Activated naive CD4-positive, alpha-beta T cell treated with anti-CD3 and anti-CD28 coated beads for 36 hours (primary cell): ENCODE results near the gene DUSP15. TPM values are rescaled to one million over a fixed set of nuclear protein-coding genes. Genes with fewer than 3 reads are reported as not detected.
"Not testable (repeated sequence)": the region's sequence is repeated elsewhere in the genome, so short reads cannot be mapped to it uniquely, and the experiment has no call there.

Source experiments
- CTCF ChIA-PET: fragments of 350-600 bp; sonication (Branson Sonifier 250); formaldehyde crosslinking; loops from one replicate; lab custom pipeline; 2021; ENCODE audit warnings: antibody characterized with exemption; lab: Charles Lee
- DNase-seq: peaks from one replicate; pipeline ENCODE4 v3.0.0-alpha.2; 2020
- H3K27ac Mint-ChIP-seq: one replicate; pipeline ENCODE4 v1.8.0; 2021; ENCODE audit warnings: mild to moderate bottlenecking, mixed read lengths
- H3K27me3 Mint-ChIP-seq: one replicate; pipeline ENCODE4 v1.8.0; 2021; ENCODE audit warnings: low read depth, mixed read lengths
- H3K36me3 Mint-ChIP-seq: one replicate; pipeline ENCODE4 v1.8.0; 2021; ENCODE audit warnings: low read depth, mixed read lengths
- H3K4me1 Mint-ChIP-seq: one replicate; pipeline ENCODE4 v1.8.0; 2021; ENCODE audit warnings: low read depth, mixed read lengths
- H3K4me3 Mint-ChIP-seq: one replicate; pipeline ENCODE4 v1.8.0; 2021; ENCODE audit warnings: mild to moderate bottlenecking, moderate library complexity, mixed read lengths
- H3K9me3 Mint-ChIP-seq: one replicate; pipeline ENCODE4 v1.8.0; 2021; ENCODE audit warnings: mixed read lengths
- intact Hi-C: fragments of 100-400 bp; cut with micrococcal nuclease; formaldehyde crosslinking; loops from one replicate; pipeline ENCODE4 v1.15.1; 2023
- total RNA-seq, 2 experiments: library from RNA; stranded (reverse); gene quantifications; one replicate each; pipeline ENCODE4 v1.2.3, GENCODE V29; 2021

The DUSP15 gene
- total RNA-seq, 2 experiments from 2014 or later: not detected

- Mint-ChIP-seq H3K27me3 (no peaks in the 10 kb centered on the region), H3K4me1 (peaks cover 3% of the 10 kb centered on the region), H3K27ac (no peak overlapping the region), H3K9me3 (no peaks in the 10 kb centered on the region), H3K4me3 (no peak overlapping the region), H3K36me3 (no peaks in the 10 kb centered on the region)
- CTCF ChIA-PET: interaction anchor here (0.6 to 2.3 kb wide), 7 partner anchors 8 to 193 kb away, joined by 3 to 7 read pairs (median 3); no protein-coding TSS in a partner anchor
- DNase-seq: peak; percentile 72
- intact Hi-C loops: no loop called here
Measured at GRCh38 chr20:31833130-31833930, 37.0 kb downstream of the DUSP15 start.

GRCh38 chr20:31831771-31832306, 38.5 kb downstream of the DUSP15 start:
- intact Hi-C loops: no loop called here
- H3K27ac Mint-ChIP-seq: no peak overlapping the region
- no peaks in the 10 kb centered on the region for H3K36me3 Mint-ChIP-seq
- no peaks in the 10 kb centered on the region for H3K27me3 Mint-ChIP-seq
- CTCF ChIA-PET: interaction anchor here (1.0 to 2.3 kb wide), 2 partner anchors 9 to 199 kb away, joined by 3 to 5 read pairs; no protein-coding TSS in a partner anchor
- H3K4me1 Mint-ChIP-seq: peaks cover 3% of the 10 kb centered on the region
- no peak for DNase-seq
- no peaks in the 10 kb centered on the region for H3K9me3 Mint-ChIP-seq
- H3K4me3 Mint-ChIP-seq: no peak overlapping the region

GRCh38 chr20:31831211-31831610, 39.1 kb downstream of the DUSP15 start:
- H3K27me3 Mint-ChIP-seq: no peaks in the 10 kb centered on the region
- H3K4me1 Mint-ChIP-seq: peaks cover 2% of the 10 kb centered on the region
- H3K4me3 Mint-ChIP-seq: no peak overlapping the region
- DNase-seq: no peak
- no peak overlapping the region for H3K27ac Mint-ChIP-seq
- H3K9me3 Mint-ChIP-seq: no peaks in the 10 kb centered on the region
- CTCF ChIA-PET: interaction anchor here (1.0 to 2.3 kb wide), 2 partner anchors 9 to 199 kb away, joined by 3 to 5 read pairs; no protein-coding TSS in a partner anchor
- intact Hi-C loops: no loop called here
- H3K36me3 Mint-ChIP-seq: no peaks in the 10 kb centered on the region

GRCh38 chr20:31830406-31830981, 39.8 kb downstream of the DUSP15 start:
- intact Hi-C loops: no loop called here

GRCh38 chr20:31829731-31830130, 40.6 kb downstream of the DUSP15 start:
- no peaks in the 10 kb centered on the region for H3K4me1 Mint-ChIP-seq
- H3K4me3 Mint-ChIP-seq: no peak overlapping the region
- H3K27ac Mint-ChIP-seq: no peak overlapping the region
- H3K27me3 Mint-ChIP-seq: no peaks in the 10 kb centered on the region
- no peaks in the 10 kb centered on the region for H3K9me3 Mint-ChIP-seq
- intact Hi-C loops: no loop called here
- CTCF ChIA-PET: interaction anchor here (1.0 to 1.8 kb wide), 2 partner anchors 15 to 19 kb away, joined by 3 to 7 read pairs; no protein-coding TSS in a partner anchor
- DNase-seq: no peak
- no peaks in the 10 kb centered on the region for H3K36me3 Mint-ChIP-seq

More at GRCh38 chr20:31830406-31830981, 39.8 kb downstream of the DUSP15 start:
- DNase-seq: no peak
- H3K4me1 Mint-ChIP-seq: no peaks in the 10 kb centered on the region
- H3K36me3 Mint-ChIP-seq: no peaks in the 10 kb centered on the region
- no peaks in the 10 kb centered on the region for H3K9me3 Mint-ChIP-seq
- no peak overlapping the region for H3K4me3 Mint-ChIP-seq
- no peak overlapping the region for H3K27ac Mint-ChIP-seq
- CTCF ChIA-PET: interaction anchor here (1.0 to 2.3 kb wide), 3 partner anchors 8 to 18 kb away, joined by 3 to 7 read pairs (median 5); no protein-coding TSS in a partner anchor
- H3K27me3 Mint-ChIP-seq: no peaks in the 10 kb centered on the region

- DNase-seq, H3K9me3 Mint-ChIP-seq, H3K27me3 Mint-ChIP-seq, H3K4me3 Mint-ChIP-seq, H3K36me3 Mint-ChIP-seq, H3K27ac Mint-ChIP-seq, H3K4me1 Mint-ChIP-seq, intact Hi-C loops: not testable (repeated sequence)
- CTCF ChIA-PET: interaction anchor here (0.6 to 0.7 kb wide), 2 partner anchors 24 to 135 kb away, joined by 3 to 5 read pairs; no protein-coding TSS in a partner anchor
Measured at GRCh38 chr20:31828016-31828415, 42.3 kb downstream of the DUSP15 start.

- no peak for DNase-seq
- Mint-ChIP-seq H3K9me3 (no peaks in the 10 kb centered on the region), H3K27ac (no peak overlapping the region), H3K36me3 (no peaks in the 10 kb centered on the region), H3K27me3 (peaks cover 3% of the 10 kb centered on the region), H3K4me3 (no peak overlapping the region), H3K4me1 (peaks cover 4% of the 10 kb centered on the region)
- intact Hi-C loops: no loop called here
- CTCF ChIA-PET: interaction anchor here (0.8 kb wide), 1 partner anchor 214 kb away, joined by 3 read pairs; no protein-coding TSS in a partner anchor
Measured at GRCh38 chr20:31827059-31827458, 43.3 kb downstream of the DUSP15 start.

- peaks cover 4% of the 10 kb centered on the region for H3K4me1 Mint-ChIP-seq
- CTCF ChIA-PET: no interaction called here
- no peak overlapping the region for H3K4me3 Mint-ChIP-seq
- no peaks in the 10 kb centered on the region for H3K36me3 Mint-ChIP-seq
- intact Hi-C loops: no loop called here
- H3K27me3 Mint-ChIP-seq: peaks cover 3% of the 10 kb centered on the region
- no peak for DNase-seq
- H3K27ac Mint-ChIP-seq: no peak overlapping the region
- no peaks in the 10 kb centered on the region for H3K9me3 Mint-ChIP-seq
Measured at GRCh38 chr20:31826074-31826473, 44.3 kb downstream of the DUSP15 start.

- H3K36me3 Mint-ChIP-seq: no peaks in the 10 kb centered on the region
- intact Hi-C loops: loop anchor here (5.0 kb wide), 1 partner anchor 193 kb away; no protein-coding TSS in a partner anchor
- no peak overlapping the region for H3K4me3 Mint-ChIP-seq
- H3K27ac Mint-ChIP-seq: no peak overlapping the region
- H3K27me3 Mint-ChIP-seq: peaks cover 3% of the 10 kb centered on the region
- CTCF ChIA-PET: interaction anchor here (0.9 to 4.4 kb wide), 8 partner anchors 13 to 267 kb away, joined by 3 to 53 read pairs (median 16); partner anchors contain the start of genes FOXS1 and PDRG1
- no peaks in the 10 kb centered on the region for H3K9me3 Mint-ChIP-seq
- no peak for DNase-seq
- peaks cover 4% of the 10 kb centered on the region for H3K4me1 Mint-ChIP-seq
Measured at GRCh38 chr20:31824554-31825313, 45.6 kb downstream of the DUSP15 start.

- H3K36me3 Mint-ChIP-seq: no peaks in the 10 kb centered on the region
- H3K9me3 Mint-ChIP-seq: no peaks in the 10 kb centered on the region
- DNase-seq: no peak
- intact Hi-C loops: loop anchor here (5.0 kb wide), 1 partner anchor 193 kb away; no protein-coding TSS in a partner anchor
- CTCF ChIA-PET: interaction anchor here (0.6 to 4.4 kb wide), 13 partner anchors 10 to 775 kb away, joined by 3 to 53 read pairs (median 11); partner anchors contain the start of genes FOXS1 and PDRG1
- peaks cover 3% of the 10 kb centered on the region for H3K27me3 Mint-ChIP-seq
- H3K27ac Mint-ChIP-seq: no peak overlapping the region
- peaks cover 4% of the 10 kb centered on the region for H3K4me1 Mint-ChIP-seq
- H3K4me3 Mint-ChIP-seq: no peak overlapping the region
Measured at GRCh38 chr20:31824125-31824485, 46.2 kb downstream of the DUSP15 start.

GRCh38 chr20:31823360-31824124, 46.8 kb downstream of the DUSP15 start:
- Mint-ChIP-seq H3K27ac (no peak overlapping the region), H3K4me1 (peaks cover 4% of the 10 kb centered on the region), H3K4me3 (no peak overlapping the region), H3K36me3 (no peaks in the 10 kb centered on the region), H3K27me3 (peaks cover 3% of the 10 kb centered on the region), H3K9me3 (no peaks in the 10 kb centered on the region)
- DNase-seq: no peak
- intact Hi-C loops: loop anchor here (5.0 kb wide), 1 partner anchor 194 kb away; no protein-coding TSS in a partner anchor
- CTCF ChIA-PET: interaction anchor here (0.6 to 4.4 kb wide), 35 partner anchors 8 to 1167 kb away, joined by 3 to 53 read pairs (median 3); partner anchors contain the start of genes C20orf203, FOXS1 and PDRG1
